OCI-LY3 (cell line): ENCODE results near the gene KCNIP1.
A peak's percentile ranks its signal among the peaks of the same experiment; 100 is the strongest.

Experiments used
- H2AFZ ChIP-seq: fragments of 200-600, 300-600 bp; shearing (Covaris generic); 2 replicates; pipeline ENCODE4 v1.6.0; 2014; ENCODE audit warnings: antibody characterized with exemption, low read depth, low read length
- H3K27ac ChIP-seq: fragments of 200-600, 300-600 bp; sonication (generic); 2 replicates; pipeline ENCODE4 v1.5.1; 2014; ENCODE audit warnings: mild to moderate bottlenecking, low read length, moderate library complexity, mixed read lengths
- H3K27me3 ChIP-seq: fragments of 200-600, 300-600 bp; sonication (generic); 2 replicates; pipeline ENCODE4 v1.6.1; 2014; ENCODE audit warnings: low read depth, low read length, mixed read lengths
- H3K36me3 ChIP-seq: fragments of 200-600, 300-600 bp; sonication (generic); replicated peaks from 2 replicates; pipeline ENCODE3; 2014; ENCODE audit warnings: low read depth, low read length, mixed read lengths
- H3K4me1 ChIP-seq: fragments of 300-600, 200-600 bp; sonication (generic); 2 replicates; pipeline ENCODE4 v1.6.1; 2014; ENCODE audit warnings: low read length, mixed read lengths
- H3K4me2 ChIP-seq: fragments of 200-600, 300-600 bp; sonication (generic); 2 replicates; pipeline ENCODE4 v1.6.1; 2014; ENCODE audit warnings: low read length, mixed read lengths
- H3K4me3 ChIP-seq: fragments of 300-600, 200-600 bp; sonication (generic); 2 replicates; pipeline ENCODE4 v1.5.1; 2014; ENCODE audit warnings: antibody characterized with exemption, mild to moderate bottlenecking, low read length, moderate library complexity
- H3K79me2 ChIP-seq: fragments of 300-600, 200-600 bp; shearing (Covaris generic); 2 replicates; pipeline ENCODE4 v1.6.1; 2014; ENCODE audit warnings: mild to moderate bottlenecking, low read length, mixed read lengths
- H3K9ac ChIP-seq: fragments of 300-600, 200-600 bp; shearing (Covaris generic); 2 replicates; pipeline ENCODE4 v1.6.0; 2014; ENCODE audit warnings: mild to moderate bottlenecking, low read length, moderate library complexity
- H3K9me3 ChIP-seq: fragments of 200-600, 300-600 bp; shearing (Covaris generic); 2 replicates; pipeline ENCODE4 v1.6.1; 2014; ENCODE audit warnings: low read length, mixed read lengths; ENCODE audit not compliant: insufficient read depth
- H4K20me1 ChIP-seq: fragments of 200-600, 300-600 bp; sonication (generic); 2 replicates; pipeline ENCODE4 v1.6.1; 2016; ENCODE audit warnings: low read length, mixed read lengths; ENCODE audit not compliant: insufficient read depth
- EZH2phosphoT487 ChIP-seq: fragments of 200-600 bp; shearing (Covaris generic); IDR thresholded peaks from 2 replicates; pipeline ENCODE4 v1.6.1; 2018; ENCODE audit warnings: antibody characterized with exemption, mixed run types, low read depth
- TF ChIP-seq, protein P1 (sequence below): fragments of 200-600, 300-600 bp; sonication (generic); IDR thresholded peaks from 2 replicates; pipeline ENCODE4 v1.5.1; 2014; ENCODE audit warnings: antibody characterized with exemption, low read length, low read depth

The KCNIP1 gene

GRCh38 chr5:170499621-170500020 is 4.2 kb upstream of the KCNIP1 start:
- Histone ChIP-seq H3K27ac (no peak overlapping the region), H3K79me2 (no peaks in the 10 kb centered on the region), H3K9me3 (no peaks in the 10 kb centered on the region), H3K4me2 (peak overlapping the region; percentile 40; the same call in 1 of the 2 replicates), H2AFZ (no peak overlapping the region), H3K27me3 (peaks cover 40% of the 10 kb centered on the region), H4K20me1 (0 out of 2 replicates have a peak, but pooled peaks cover 4% of the 10 kb centered on the region), H3K36me3 (no peaks in the 10 kb centered on the region), H3K4me1 (peaks cover 30% of the 10 kb centered on the region), H3K9ac (no peak overlapping the region), H3K4me3 (no peak overlapping the region)
- TF ChIP-seq, protein P1, sequence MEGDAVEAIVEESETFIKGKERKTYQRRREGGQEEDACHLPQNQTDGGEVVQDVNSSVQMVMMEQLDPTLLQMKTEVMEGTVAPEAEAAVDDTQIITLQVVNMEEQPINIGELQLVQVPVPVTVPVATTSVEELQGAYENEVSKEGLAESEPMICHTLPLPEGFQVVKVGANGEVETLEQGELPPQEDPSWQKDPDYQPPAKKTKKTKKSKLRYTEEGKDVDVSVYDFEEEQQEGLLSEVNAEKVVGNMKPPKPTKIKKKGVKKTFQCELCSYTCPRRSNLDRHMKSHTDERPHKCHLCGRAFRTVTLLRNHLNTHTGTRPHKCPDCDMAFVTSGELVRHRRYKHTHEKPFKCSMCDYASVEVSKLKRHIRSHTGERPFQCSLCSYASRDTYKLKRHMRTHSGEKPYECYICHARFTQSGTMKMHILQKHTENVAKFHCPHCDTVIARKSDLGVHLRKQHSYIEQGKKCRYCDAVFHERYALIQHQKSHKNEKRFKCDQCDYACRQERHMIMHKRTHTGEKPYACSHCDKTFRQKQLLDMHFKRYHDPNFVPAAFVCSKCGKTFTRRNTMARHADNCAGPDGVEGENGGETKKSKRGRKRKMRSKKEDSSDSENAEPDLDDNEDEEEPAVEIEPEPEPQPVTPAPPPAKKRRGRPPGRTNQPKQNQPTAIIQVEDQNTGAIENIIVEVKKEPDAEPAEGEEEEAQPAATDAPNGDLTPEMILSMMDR, result no peak
- TF ChIP-seq EZH2phosphoT487, result no peak

GRCh38 chr5:170501361-170501760 is 2.5 kb upstream of the KCNIP1 start:
- Histone ChIP-seq H3K36me3 (no peaks in the 10 kb centered on the region), H3K27ac (no peak overlapping the region), H3K4me2 (no peak overlapping the region), H2AFZ (no peak overlapping the region), H4K20me1 (0 out of 2 replicates have a peak, but pooled peaks cover 4% of the 10 kb centered on the region), H3K79me2 (no peaks in the 10 kb centered on the region), H3K27me3 (peaks cover 33% of the 10 kb centered on the region), H3K4me3 (no peak overlapping the region), H3K9me3 (no peaks in the 10 kb centered on the region), H3K9ac (no peak overlapping the region), H3K4me1 (peaks cover 30% of the 10 kb centered on the region)
- TF ChIP-seq, protein P1, result no peak
- no peak for TF ChIP-seq EZH2phosphoT487

DNA sequence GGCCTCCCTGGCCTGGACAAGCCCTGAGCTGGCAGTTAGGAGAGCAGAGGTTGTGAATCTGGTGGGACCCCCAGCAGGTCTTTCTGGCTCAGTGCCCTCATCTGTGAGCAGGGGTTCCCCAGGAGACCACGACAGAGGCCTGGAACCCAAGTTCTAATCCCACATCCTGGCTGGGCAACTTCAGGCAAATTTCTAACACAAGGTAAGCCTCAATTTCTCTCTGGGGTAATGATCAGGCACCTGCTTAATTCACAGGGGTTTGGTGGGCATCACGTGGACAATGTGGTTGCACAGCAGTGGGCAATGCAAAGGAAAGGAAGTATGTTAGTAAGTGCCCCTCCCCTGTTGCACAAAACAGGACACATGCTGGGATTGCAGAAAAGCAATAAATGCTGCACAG is 1.9 kb upstream of the KCNIP1 start:
- H3K4me3 ChIP-seq, result no peak overlapping the region
- H2AFZ ChIP-seq, result no peak overlapping the region
- no peaks in the 10 kb centered on the region for H3K9me3 ChIP-seq
- H3K36me3 ChIP-seq, result no peaks in the 10 kb centered on the region
- H3K4me1 ChIP-seq, result peaks cover 34% of the 10 kb centered on the region
- 0 out of 2 replicates have a peak, but pooled peaks cover under 1% of the 10 kb centered on the region for H4K20me1 ChIP-seq
- H3K9ac ChIP-seq, result no peak overlapping the region
- H3K4me2 ChIP-seq, result no peak overlapping the region
- H3K27ac ChIP-seq, result no peak overlapping the region
- no peak for TF ChIP-seq EZH2phosphoT487
- TF ChIP-seq, protein P1, result no peak
- H3K27me3 ChIP-seq, result peaks cover 33% of the 10 kb centered on the region
- no peaks in the 10 kb centered on the region for H3K79me2 ChIP-seq

- Histone ChIP-seq H3K9me3 (no peaks in the 10 kb centered on the region), H3K9ac (no peak overlapping the region), H2AFZ (no peak overlapping the region), H3K4me2 (no peak overlapping the region), H3K4me3 (no peak overlapping the region), H3K79me2 (no peaks in the 10 kb centered on the region), H3K4me1 (peaks cover 39% of the 10 kb centered on the region), H3K27me3 (peaks cover 30% of the 10 kb centered on the region), H3K27ac (no peak overlapping the region), H4K20me1 (no peaks in the 10 kb centered on the region), H3K36me3 (no peaks in the 10 kb centered on the region)
- TF ChIP-seq EZH2phosphoT487, result no peak
- TF ChIP-seq, protein P1, result no peak
Measured at GRCh38 chr5:170504616-170505266, 921 bp downstream of the KCNIP1 start.
